CD4-positive, alpha-beta T cell treated with Interleukin-12 subunit alpha and Interleukin-12 subunit beta, for 1 hour (primary cell): ENCODE measurements around the gene ZBTB3.
"Not testable (repeated sequence)": the region's sequence is repeated elsewhere in the genome, so short reads cannot be mapped to it uniquely, and the experiment has no call there.

Source experiments
- DNase-seq: peaks from one replicate; pipeline ENCODE4 v3.0.0-alpha.2; 2020

The ZBTB3 gene

GRCh38 chr11:62713343-62713742 is 40.6 kb downstream of the ZBTB3 start:
- DNase-seq, result no peak

GRCh38 chr11:62712861-62713260 is 41.1 kb downstream of the ZBTB3 start:
- no peak for DNase-seq

- no peak for DNase-seq
These were observed 41.6 kb downstream of the ZBTB3 start for GRCh38 chr11:62712276-62712812.

GRCh38 chr11:62710001-62710345 is 44.0 kb downstream of the ZBTB3 start:
- DNase-seq, result no peak

GRCh38 chr11:62709247-62710000 is 44.5 kb downstream of the ZBTB3 start:
- DNase-seq, result peak; percentile 98

- DNase-seq, result peak; percentile 58
These were observed 45.2 kb downstream of the ZBTB3 start for GRCh38 chr11:62708793-62709192.

GRCh38 chr11:62708392-62708791 is 45.6 kb downstream of the ZBTB3 start:
- no peak for DNase-seq

GRCh38 chr11:62707277-62707861 is 46.6 kb downstream of the ZBTB3 start, which contains the start of the genes BSCL2 and GNG3:
Gene BSCL2, minus strand, starts transcription at chr11:62707424. Its CDS starts 229 bp downstream, at chr11:62707195.
Gene GNG3, plus strand, starts transcription at chr11:62707676. Its CDS starts 620 bp downstream, at chr11:62708296.
- DNase-seq, result no peak

- DNase-seq, result no peak
These were observed 47.1 kb downstream of the ZBTB3 start for GRCh38 chr11:62706850-62707247.

GRCh38 chr11:62705880-62706849 is 47.8 kb downstream of the ZBTB3 start:
- DNase-seq, result peak; percentile 95

- DNase-seq, result no peak
These were observed 48.5 kb downstream of the ZBTB3 start for GRCh38 chr11:62705413-62705812.

GRCh38 chr11:62703921-62704320 is 50.0 kb downstream of the ZBTB3 start:
- DNase-seq, result not testable (repeated sequence)

- DNase-seq, result no peak
These were observed 51.7 kb downstream of the ZBTB3 start for GRCh38 chr11:62702246-62702645.
